AG20443 (cell line): ENCODE results near the gene GIPC3.

Experiments
- DNase-seq: peaks from one replicate; pipeline ENCODE4 v3.0.0; 2012; ENCODE audit warnings: low spot score, mixed read lengths

GIPC3 gene

GRCh38 chr19:3605361-3605760, 20.1 kb downstream of the GIPC3 start:
- no peak for DNase-seq

GRCh38 chr19:3605770-3606169, 20.5 kb downstream of the GIPC3 start:
- no peak for DNase-seq

- peak; percentile 59 for DNase-seq
Observed at GRCh38 chr19:3606174-3606689, 21.0 kb downstream of the GIPC3 start.

GRCh38 chr19:3606690-3607289, 21.5 kb downstream of the GIPC3 start, which contains the start of gene TBXA2R:
Gene TBXA2R (minus strand): TSS chr19:3606875. CDS start chr19:3600634, 6,241 bp downstream.
- peak; percentile 94 for DNase-seq

GRCh38 chr19:3607303-3608078, 22.2 kb downstream of the GIPC3 start:
- DNase-seq: peak; percentile 65

GRCh38 chr19:3608079-3608641, 22.9 kb downstream of the GIPC3 start:
- DNase-seq: no peak

- DNase-seq: no peak
Observed at GRCh38 chr19:3608750-3609322, 23.6 kb downstream of the GIPC3 start.

- no peak for DNase-seq
Observed at GRCh38 chr19:3609779-3610719, 24.8 kb downstream of the GIPC3 start.

- DNase-seq: no peak
Observed at GRCh38 chr19:3610745-3611717, 25.8 kb downstream of the GIPC3 start.

- DNase-seq: no peak
Observed at GRCh38 chr19:3611841-3612240, 26.6 kb downstream of the GIPC3 start.

- DNase-seq: no peak
Observed at GRCh38 chr19:3612330-3612729, 27.1 kb downstream of the GIPC3 start.

GRCh38 chr19:3612901-3613741, 27.8 kb downstream of the GIPC3 start:
- DNase-seq: no peak

GRCh38 chr19:3613818-3614661, 28.8 kb downstream of the GIPC3 start:
- no peak for DNase-seq

- no peak for DNase-seq
Observed at GRCh38 chr19:3614858-3615505, 29.7 kb downstream of the GIPC3 start.

- DNase-seq: no peak
Observed at GRCh38 chr19:3615524-3616135, 30.4 kb downstream of the GIPC3 start.

GRCh38 chr19:3617463-3617862, 32.2 kb downstream of the GIPC3 start:
- DNase-seq: no peak

GRCh38 chr19:3618144-3618810, 33.0 kb downstream of the GIPC3 start:
- peak; percentile 97 for DNase-seq
